Adipocyte (in vitro differentiated cells): ENCODE results near the gene CACNB1.

Source experiments
- DNase-seq: peaks from one replicate; pipeline ENCODE4 v3.0.0-alpha.2; 2015; ENCODE audit warnings: low read depth
- H3K27me3 ChIP-seq: replicated peaks from 2 replicates; pipeline ENCODE4 v1.7.0; 2013; ENCODE audit warnings: mild to moderate bottlenecking, low read length, moderate library complexity; ENCODE audit not compliant: control insufficient read depth, insufficient read depth
- H3K36me3 ChIP-seq: 2 replicates; pipeline ENCODE4 v1.7.0; 2013; ENCODE audit warnings: low read length, mild to moderate bottlenecking, moderate library complexity; ENCODE audit not compliant: control insufficient read depth, insufficient read depth, severe bottlenecking
- H3K4me1 ChIP-seq: 2 replicates; pipeline ENCODE4 v1.7.0; 2013; ENCODE audit warnings: mild to moderate bottlenecking, low read length, moderate library complexity; ENCODE audit not compliant: control insufficient read depth, insufficient read depth
- H3K4me3 ChIP-seq: 2 replicates; pipeline ENCODE4 v1.7.0; 2013; ENCODE audit warnings: mild to moderate bottlenecking, low read length, moderate library complexity
- H3K9ac ChIP-seq: 2 replicates; pipeline ENCODE4 v1.7.0; 2013; ENCODE audit warnings: mild to moderate bottlenecking, low read length, moderate library complexity
- H3K9me3 ChIP-seq: 2 replicates; pipeline ENCODE4 v1.7.0; 2013; ENCODE audit warnings: mild to moderate bottlenecking, low read length, moderate library complexity; ENCODE audit not compliant: control insufficient read depth

CACNB1 gene

DNA sequence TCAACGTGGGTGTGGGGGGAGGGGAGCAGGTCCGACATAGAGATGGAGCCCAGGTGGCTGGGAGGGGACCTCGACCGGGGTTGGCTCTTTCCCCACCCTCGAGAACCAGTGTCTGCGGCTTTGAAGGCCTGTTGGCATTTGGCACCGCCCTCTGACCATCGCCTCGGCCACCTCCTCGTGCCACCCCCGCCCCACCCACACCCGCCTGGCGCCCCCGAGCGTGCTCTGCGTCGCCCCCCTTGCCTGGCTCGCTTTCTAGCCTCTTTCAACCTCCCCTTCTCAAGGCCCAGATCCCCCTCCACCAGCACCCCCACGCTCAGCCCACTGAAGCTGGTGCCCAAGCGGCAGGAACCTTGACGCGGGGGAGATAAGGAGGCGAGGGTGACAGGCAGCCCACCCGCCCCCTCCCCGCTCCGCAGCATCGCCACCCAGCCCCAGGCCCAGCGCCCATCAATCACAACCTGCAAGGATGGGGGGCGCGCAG, 619 bp downstream of the CACNB1 start:
- Histone ChIP-seq H3K4me1 (peaks cover 49% of the 10 kb centered on the region), H3K9me3 (no peaks in the 10 kb centered on the region), H3K36me3 (peaks cover 18% of the 10 kb centered on the region), H3K4me3 (peak overlapping the region; percentile 84), H3K9ac (peak overlapping the region; percentile 90), H3K27me3 (no peaks in the 10 kb centered on the region)
- peak; percentile 55 for DNase-seq

- Histone ChIP-seq H3K27me3 (no peaks in the 10 kb centered on the region), H3K4me3 (peak overlapping the region; percentile 84)
Measured at GRCh38 chr17:39196241-39196807, 1.1 kb downstream of the CACNB1 start.

GRCh38 chr17:39195568-39196160, 1.8 kb downstream of the CACNB1 start:
- Histone ChIP-seq H3K4me3 (peak overlapping the region; percentile 84), H3K9ac (peak overlapping the region; percentile 46)
- no peak for DNase-seq

More at GRCh38 chr17:39196241-39196807, 1.1 kb downstream of the CACNB1 start:
- Histone ChIP-seq H3K9me3 (no peaks in the 10 kb centered on the region), H3K9ac (peak overlapping the region; percentile 27), H3K36me3 (peaks cover 19% of the 10 kb centered on the region), H3K4me1 (peaks cover 44% of the 10 kb centered on the region)
- DNase-seq, result peak; percentile 42

DNA sequence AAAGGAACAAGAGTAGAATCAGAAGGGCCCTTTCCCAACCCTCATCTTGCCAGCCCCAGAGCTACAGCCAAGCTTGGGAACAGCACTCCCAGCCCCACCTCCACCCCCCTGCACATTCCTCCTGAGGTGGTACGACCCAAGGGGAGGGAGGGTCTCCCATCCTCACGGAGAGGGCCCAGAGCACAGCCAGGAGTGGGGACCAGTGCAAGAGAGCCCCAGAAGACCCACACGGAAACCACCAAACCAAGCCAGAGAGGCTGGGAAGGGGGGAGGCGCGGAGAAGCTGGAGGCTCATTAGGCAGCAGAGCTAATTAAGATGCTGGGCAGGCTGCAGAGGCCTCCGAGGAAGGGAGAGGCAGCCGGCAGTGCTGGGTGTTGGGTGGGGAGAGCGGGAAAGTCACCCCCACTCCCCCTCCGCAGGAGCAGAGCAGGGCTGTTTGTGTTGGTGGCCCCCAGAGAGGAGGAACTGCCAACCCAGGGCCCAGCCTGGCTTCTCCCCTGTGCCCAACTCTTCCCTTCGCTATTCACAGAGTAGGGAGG, 2.4 kb downstream of the CACNB1 start:
- no peaks in the 10 kb centered on the region for H3K9me3 ChIP-seq
- no peak for DNase-seq
- H3K4me3 ChIP-seq, result peak overlapping the region; percentile 84
- H3K36me3 ChIP-seq, result peaks cover 23% of the 10 kb centered on the region
- H3K4me1 ChIP-seq, result peaks cover 38% of the 10 kb centered on the region
- H3K9ac ChIP-seq, result peak overlapping the region; percentile 46
- H3K27me3 ChIP-seq, result no peaks in the 10 kb centered on the region

More at GRCh38 chr17:39195568-39196160, 1.8 kb downstream of the CACNB1 start:
- Histone ChIP-seq H3K9me3 (no peaks in the 10 kb centered on the region), H3K4me1 (peaks cover 38% of the 10 kb centered on the region), H3K36me3 (peaks cover 23% of the 10 kb centered on the region), H3K27me3 (no peaks in the 10 kb centered on the region)

DNA sequence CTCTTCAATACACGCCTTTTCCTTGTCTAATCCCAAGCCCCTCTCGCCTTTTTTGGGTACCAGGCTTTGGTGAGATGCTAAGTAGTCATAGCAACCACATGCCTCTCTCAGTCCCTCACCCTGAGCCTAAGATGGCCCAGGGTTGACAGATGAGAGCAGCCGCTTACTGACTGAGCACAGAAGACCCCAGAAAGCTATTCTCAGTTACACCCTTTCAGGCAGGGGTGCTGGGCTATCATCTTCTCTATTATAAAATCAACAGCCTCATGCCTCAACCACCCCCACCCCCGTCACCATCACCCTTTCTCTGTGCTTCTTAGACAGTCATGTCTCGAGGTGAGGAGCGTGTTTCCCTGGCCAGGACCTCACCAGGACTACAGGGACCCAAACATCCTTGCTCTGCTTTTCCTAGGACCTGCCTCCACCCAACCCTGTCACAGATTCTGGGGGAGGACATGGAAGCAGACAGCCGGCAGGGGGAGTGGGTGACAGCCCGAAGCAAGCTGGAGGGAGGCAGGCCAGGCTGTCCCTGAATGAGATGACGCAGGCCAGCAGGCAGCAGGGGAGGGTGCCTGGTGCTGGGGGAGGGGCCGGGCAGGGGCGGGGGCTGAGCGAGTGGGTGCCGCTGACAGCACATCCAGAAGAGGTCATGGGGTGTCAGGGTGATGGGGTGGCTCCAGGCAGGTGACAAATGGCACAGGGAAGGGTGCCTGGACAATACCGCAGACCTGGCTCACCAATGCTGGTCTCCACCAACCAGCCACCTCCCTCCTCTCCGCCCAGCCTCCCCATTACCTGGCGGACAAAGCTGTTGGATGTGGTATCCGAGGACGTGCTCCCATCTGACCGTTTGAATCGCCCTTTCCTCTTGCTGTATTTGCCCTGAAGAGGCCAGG, 3.1 kb downstream of the CACNB1 start:
- Histone ChIP-seq H3K4me3 (peak overlapping the region; percentile 84), H3K36me3 (peaks cover 23% of the 10 kb centered on the region), H3K9ac (peak overlapping the region; percentile 46), H3K9me3 (no peaks in the 10 kb centered on the region), H3K27me3 (no peaks in the 10 kb centered on the region), H3K4me1 (peaks cover 38% of the 10 kb centered on the region)
- peak; percentile 62 for DNase-seq

DNA sequence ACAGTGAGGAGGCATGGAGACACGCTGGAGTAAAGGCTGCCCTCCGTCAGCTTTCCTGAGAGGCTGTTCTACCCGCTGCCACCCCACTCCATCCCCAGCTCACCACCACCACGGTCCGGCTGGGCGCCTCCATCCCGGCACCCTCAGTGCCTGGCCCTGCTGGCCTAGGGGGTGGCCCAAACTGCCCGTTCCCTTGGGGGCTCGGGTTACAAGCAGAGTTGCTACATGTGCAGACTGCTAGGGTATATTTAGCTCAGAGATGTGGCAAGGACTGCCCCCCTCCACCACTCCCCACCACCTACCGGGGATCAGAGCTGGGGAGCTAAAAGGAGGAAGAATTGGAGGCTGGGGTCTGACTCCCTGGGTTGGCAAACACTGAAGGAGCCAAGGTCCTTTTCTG, 4.1 kb downstream of the CACNB1 start:
- Histone ChIP-seq H3K36me3 (peaks cover 23% of the 10 kb centered on the region), H3K27me3 (no peaks in the 10 kb centered on the region)

GRCh38 chr17:39192901-39193300, 4.6 kb downstream of the CACNB1 start:
- H3K4me1 ChIP-seq, result peaks cover 33% of the 10 kb centered on the region
- H3K4me3 ChIP-seq, result no peak overlapping the region
- DNase-seq, result no peak

More for the DNA sequence above, 4.1 kb downstream of the CACNB1 start:
- Histone ChIP-seq H3K9ac (no peak overlapping the region), H3K4me3 (no peak overlapping the region), H3K4me1 (peaks cover 37% of the 10 kb centered on the region), H3K9me3 (no peaks in the 10 kb centered on the region)
- DNase-seq, result no peak

GRCh38 chr17:39191750-39192510, 5.5 kb downstream of the CACNB1 start:
- no peak overlapping the region for H3K4me3 ChIP-seq
- no peaks in the 10 kb centered on the region for H3K9me3 ChIP-seq
- H3K9ac ChIP-seq, result no peak overlapping the region
- H3K27me3 ChIP-seq, result no peaks in the 10 kb centered on the region
- H3K36me3 ChIP-seq, result peaks cover 34% of the 10 kb centered on the region
- H3K4me1 ChIP-seq, result peaks cover 32% of the 10 kb centered on the region
- no peak for DNase-seq

More at GRCh38 chr17:39192901-39193300, 4.6 kb downstream of the CACNB1 start:
- H3K27me3 ChIP-seq, result no peaks in the 10 kb centered on the region
- H3K36me3 ChIP-seq, result peaks cover 24% of the 10 kb centered on the region
- no peak overlapping the region for H3K9ac ChIP-seq
- no peaks in the 10 kb centered on the region for H3K9me3 ChIP-seq

DNA sequence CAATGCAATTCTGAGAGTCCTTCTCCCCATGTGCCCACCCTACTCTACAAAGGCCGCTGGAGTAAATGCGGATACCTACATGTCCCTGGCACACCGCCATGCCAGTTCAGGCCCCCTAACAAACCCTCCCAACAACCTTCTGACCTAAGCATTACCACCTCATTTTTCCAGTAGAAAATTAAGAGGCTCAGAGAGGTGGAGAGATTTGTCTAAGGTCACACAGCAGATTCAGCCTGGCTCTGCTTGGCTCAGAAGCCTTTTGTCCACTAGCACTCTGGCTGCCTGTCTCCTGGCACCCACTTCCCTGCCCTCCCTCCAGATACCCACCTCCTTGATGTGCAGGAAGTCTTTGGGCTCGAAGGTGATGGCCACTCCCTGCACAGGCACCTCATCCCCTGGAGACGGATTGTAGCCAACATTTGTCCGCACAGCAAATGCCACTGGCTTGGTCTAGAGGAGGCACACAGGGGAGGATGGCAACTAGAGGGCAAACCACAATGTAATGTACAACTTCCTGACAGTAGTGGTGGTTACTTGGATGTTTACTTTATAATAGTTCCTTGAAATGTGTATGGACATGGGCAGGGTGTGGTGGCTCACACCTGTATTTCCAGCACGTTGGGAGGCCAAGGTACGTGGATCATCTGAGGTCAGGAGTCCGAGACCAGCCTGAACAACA, 10.2 kb downstream of the CACNB1 start:
- Histone ChIP-seq H3K4me1 (no peaks in the 10 kb centered on the region), H3K9me3 (no peaks in the 10 kb centered on the region), H3K27me3 (no peaks in the 10 kb centered on the region), H3K9ac (no peak overlapping the region), H3K36me3 (peaks cover 62% of the 10 kb centered on the region), H3K4me3 (no peak overlapping the region)
- DNase-seq, result no peak

- Histone ChIP-seq H3K27me3 (no peaks in the 10 kb centered on the region), H3K36me3 (peaks cover 57% of the 10 kb centered on the region), H3K9me3 (no peaks in the 10 kb centered on the region), H3K9ac (no peak overlapping the region), H3K4me1 (no peaks in the 10 kb centered on the region), H3K4me3 (no peak overlapping the region)
- no peak for DNase-seq
Measured at GRCh38 chr17:39186481-39187002, 10.9 kb downstream of the CACNB1 start.
